Renal cortex interstitium (tissue), 15 donors: Measurements from ENCODE around the gene NFATC3. TPM values are rescaled to one million over a fixed set of nuclear protein-coding genes. Genes with fewer than 3 reads are reported as not detected.

Experiments
- DNase-seq, 11 donors: peaks; one replicate each; pipeline ENCODE4 v3.0.0-alpha.2; 2013; ENCODE audit warnings: low read depth in 9 of 11, low spot score in 4 of 11; ENCODE audit errors: extremely low read depth in 1 of 11
- long read RNA-seq, 16 experiments: transcript quantifications; one replicate each; lab custom pipeline, GENCODE V29; 2026
- polyA plus RNA-seq, 3 donors: library from polyadenylated mRNA; unstranded; fragments of 120-200 nt; gene quantifications; one replicate each; pipeline ENCODE4 v1.2.1, GENCODE V29; 2013; ENCODE audit not compliant: insufficient read length in 3 of 3

The NFATC3 gene
- polyA plus RNA-seq, result 10 to 100 TPM; 28.8 to 37.0 (median 35.7) TPM
- long read RNA-seq, donor 1, partial matches to known transcripts, result 0 of 1 reads
- long read RNA-seq, donor 1, other reads (novel, unspliced or antisense), result 0 of 1 reads
- long read RNA-seq, donor 2, full-length matches to known transcripts, result 3 of 3 reads
- long read RNA-seq, donor 2, partial matches to known transcripts, result 0 of 3 reads
- long read RNA-seq, donor 2, other reads (novel, unspliced or antisense), result 0 of 3 reads
- long read RNA-seq, donor 3, full-length matches to known transcripts, result 3 of 17 reads
- long read RNA-seq, donor 3, partial matches to known transcripts, result 14 of 17 reads
- long read RNA-seq, donor 3, other reads (novel, unspliced or antisense), result 0 of 17 reads
- long read RNA-seq, donor 4, partial matches to known transcripts, result 0 of 2 reads
- long read RNA-seq, donor 4, other reads (novel, unspliced or antisense), result 0 of 2 reads
- long read RNA-seq, donor 5, result 0 reads
- long read RNA-seq, donor 6, result 0 reads
- long read RNA-seq, donor 7, full-length matches to known transcripts, result 2 of 11 reads
- long read RNA-seq, donor 7, partial matches to known transcripts, result 9 of 11 reads
- long read RNA-seq, donor 7, other reads (novel, unspliced or antisense), result 0 of 11 reads
- long read RNA-seq, donor 8, result 0 reads
- long read RNA-seq, donor 9, full-length matches to known transcripts, result 3 of 3 reads
- long read RNA-seq, donor 9, partial matches to known transcripts, result 0 of 3 reads
- long read RNA-seq, donor 9, other reads (novel, unspliced or antisense), result 0 of 3 reads
- long read RNA-seq, donor 10, full-length matches to known transcripts, result 2 of 8 reads
- long read RNA-seq, donor 10, partial matches to known transcripts, result 6 of 8 reads
- long read RNA-seq, donor 10, other reads (novel, unspliced or antisense), result 0 of 8 reads
- long read RNA-seq, donor 11, full-length matches to known transcripts, result 6 of 13 reads
- long read RNA-seq, donor 11, partial matches to known transcripts, result 7 of 13 reads
- long read RNA-seq, donor 11, other reads (novel, unspliced or antisense), result 0 of 13 reads
- long read RNA-seq, donor 12, result 0 reads
- long read RNA-seq, donor 13, result 0 reads
- long read RNA-seq, donor 14, partial matches to known transcripts, result 0 of 1 reads
- long read RNA-seq, donor 14, other reads (novel, unspliced or antisense), result 0 of 1 reads
- long read RNA-seq, donor 15, full-length matches to known transcripts, result 1 of 1 reads
- long read RNA-seq, donor 15, partial matches to known transcripts, result 0 of 1 reads
- long read RNA-seq, donor 15, other reads (novel, unspliced or antisense), result 0 of 1 reads
- long read RNA-seq, donor 16, full-length matches to known transcripts, result 8 of 43 reads
- long read RNA-seq, donor 16, partial matches to known transcripts, result 35 of 43 reads
- long read RNA-seq, donor 16, other reads (novel, unspliced or antisense), result 0 of 43 reads

GRCh38 chr16:68085259-68086071, at the start of gene NFATC3:
Gene NFATC3 (plus strand): TSS chr16:68085370. CDS start chr16:68085682, 312 bp downstream.
- peak in 9 of 11 donors; percentile 31 to 97 (median 94) for DNase-seq

DNA sequence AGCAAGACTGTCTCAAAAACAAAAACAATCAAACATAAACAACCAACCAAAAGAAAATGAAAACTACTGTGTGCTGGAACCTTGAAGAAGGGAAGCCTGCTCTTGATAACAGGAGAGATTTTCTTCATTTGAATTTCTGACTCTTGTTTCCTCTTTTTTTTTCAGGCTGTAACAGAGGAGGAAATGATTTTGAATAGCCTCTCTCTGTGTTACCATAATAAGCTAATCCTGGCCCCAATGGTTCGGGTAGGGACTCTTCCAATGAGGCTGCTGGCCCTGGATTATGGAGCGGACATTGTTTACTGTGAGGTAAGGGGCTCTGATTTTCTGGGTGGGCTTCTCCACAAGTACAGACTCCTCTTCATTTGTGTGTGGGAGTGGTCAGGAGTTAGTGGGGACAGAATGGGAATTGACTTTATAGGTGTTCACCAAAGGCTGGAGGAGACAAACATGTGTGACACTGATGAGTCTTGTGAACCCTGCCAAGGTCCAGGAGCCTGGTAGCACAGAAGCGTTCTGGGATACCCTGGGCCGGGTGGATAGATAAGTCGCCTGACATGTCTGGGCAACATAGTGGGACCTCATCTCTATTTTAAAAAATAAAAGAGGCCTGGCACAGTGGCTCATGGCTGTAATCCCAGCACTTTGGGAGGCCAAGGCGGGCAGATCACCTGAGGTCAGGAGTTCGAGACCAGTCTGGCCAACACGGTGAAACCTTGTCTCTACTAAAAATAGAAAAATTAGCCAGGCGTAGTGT, 47.2 kb upstream of the NFATC3 start:
- no peak for DNase-seq

GRCh38 chr16:68040506-68041288, 44.5 kb upstream of the NFATC3 start:
- DNase-seq, result peak in 9 of 11 donors; percentile 30 to 54 (median 35)

DNA sequence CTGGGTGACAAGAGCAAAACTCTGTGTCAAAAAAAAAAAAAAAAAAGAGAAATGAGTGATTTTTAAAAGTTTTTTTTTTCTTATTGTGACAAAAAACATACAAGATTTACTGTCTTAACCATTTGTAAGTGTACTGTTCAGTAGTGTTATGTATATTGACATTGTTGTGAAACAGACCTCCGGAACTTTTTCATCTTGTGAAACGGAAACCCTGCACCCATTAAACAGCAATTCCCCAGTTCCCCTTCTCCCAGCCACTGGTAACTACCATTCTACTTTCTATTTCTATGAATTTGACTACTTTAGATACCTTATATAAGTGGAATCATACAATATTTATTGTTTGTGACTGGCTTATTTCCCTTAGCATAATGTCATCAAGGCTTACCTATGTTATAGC, 43.4 kb upstream of the NFATC3 start:
- no peak for DNase-seq

DNA sequence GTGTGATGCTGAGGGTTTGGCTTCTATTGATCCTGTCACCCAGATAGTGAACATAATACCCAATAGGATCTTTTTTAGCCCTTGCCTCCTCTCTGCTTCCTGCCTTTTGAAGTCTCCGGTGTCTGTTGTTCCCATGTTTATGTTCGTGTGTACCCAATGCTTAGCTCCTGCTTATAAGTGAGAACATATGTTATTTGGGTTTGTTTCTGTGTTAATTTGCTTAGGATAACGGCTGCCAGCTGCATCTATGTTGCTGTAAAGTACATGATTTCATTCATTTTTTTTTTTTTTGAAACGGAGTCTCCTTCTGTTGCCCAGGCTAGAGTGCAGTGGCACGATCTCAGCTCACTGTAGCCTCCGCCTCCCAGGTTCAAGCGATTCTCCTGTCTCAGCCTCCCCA, 39.1 kb upstream of the NFATC3 start:
- DNase-seq, result no peak

GRCh38 chr16:68047987-68048386, 37.2 kb upstream of the NFATC3 start:
- DNase-seq, result no peak

DNA sequence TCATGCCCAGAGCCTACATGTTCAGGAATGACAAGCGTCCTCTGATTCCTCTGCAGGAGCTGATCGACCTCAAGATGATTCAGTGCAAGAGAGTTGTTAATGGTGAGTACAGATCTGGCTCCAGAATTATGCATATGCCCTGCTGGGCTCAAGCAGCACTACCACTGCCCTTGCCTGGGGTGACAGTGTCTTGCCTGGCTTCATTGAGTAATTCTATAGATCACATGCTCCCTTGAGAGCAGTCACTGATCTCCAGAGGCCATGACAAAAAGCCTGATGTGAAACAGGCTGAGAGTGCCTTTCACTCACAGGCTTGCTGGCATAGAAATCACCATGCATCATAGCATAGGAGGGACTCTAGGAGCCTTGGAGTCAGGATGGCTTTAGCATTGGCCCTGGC, 35.7 kb upstream of the NFATC3 start:
- DNase-seq, result no peak

DNA sequence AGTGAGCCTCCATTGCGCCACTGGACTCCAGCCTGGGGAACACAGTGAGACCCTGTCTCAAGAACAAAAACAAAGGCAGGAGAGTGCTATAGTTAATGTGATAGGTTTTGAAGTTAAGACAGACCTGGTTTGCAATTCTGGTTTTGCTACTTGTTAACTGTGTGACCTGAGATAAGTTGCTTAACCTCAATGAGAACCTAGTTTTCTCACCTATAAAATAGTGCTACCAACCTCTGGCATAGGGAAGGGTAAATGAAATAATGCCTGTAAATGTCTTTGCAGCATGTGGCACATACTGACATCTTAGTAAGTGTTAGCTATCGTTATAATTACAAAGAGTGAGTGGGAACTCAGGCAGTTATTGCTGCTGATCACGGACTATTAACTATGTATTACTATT, 29.8 kb upstream of the NFATC3 start:
- DNase-seq, result no peak

DNA sequence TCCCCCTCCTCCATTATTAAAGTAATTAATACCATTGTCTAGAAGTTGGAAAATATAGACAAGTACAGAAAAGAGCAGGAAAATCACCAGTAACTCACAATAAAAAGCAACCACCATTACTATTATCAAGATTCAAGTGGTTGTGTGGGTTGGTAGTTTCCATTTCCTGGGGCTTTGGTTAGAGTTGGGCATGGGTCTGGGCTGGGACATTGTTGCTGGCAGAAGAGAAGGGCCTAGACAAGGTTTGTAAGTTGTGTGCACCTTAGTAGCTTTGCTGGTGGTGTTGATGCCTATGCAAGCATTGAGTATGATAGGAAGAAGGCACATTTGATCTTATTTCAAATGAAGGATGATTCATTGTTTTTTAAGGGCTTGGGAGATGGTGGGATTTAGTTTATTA, 25.4 kb upstream of the NFATC3 start:
- DNase-seq, result no peak

DNA sequence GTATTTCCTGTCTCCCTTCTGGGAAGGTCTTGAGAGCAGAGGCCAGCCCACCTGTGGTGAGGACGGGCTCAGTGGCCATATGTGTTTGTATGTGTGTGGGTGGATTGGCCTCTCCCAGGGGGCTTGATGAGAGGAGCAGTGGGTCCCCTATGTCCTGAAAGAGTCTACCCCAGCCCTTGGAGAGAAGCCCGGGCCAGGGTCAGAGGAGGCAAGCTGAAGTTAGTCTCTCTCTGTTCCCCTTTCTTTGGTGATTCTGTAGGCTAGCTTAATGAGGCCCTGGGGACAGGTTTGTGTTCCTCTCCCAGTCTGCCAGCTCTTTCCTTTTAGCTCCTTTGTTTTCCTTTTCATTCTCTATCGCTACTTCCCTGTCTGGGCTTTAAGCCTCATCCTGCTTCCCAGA, 23.8 kb upstream of the NFATC3 start:
- DNase-seq, result no peak

DNA sequence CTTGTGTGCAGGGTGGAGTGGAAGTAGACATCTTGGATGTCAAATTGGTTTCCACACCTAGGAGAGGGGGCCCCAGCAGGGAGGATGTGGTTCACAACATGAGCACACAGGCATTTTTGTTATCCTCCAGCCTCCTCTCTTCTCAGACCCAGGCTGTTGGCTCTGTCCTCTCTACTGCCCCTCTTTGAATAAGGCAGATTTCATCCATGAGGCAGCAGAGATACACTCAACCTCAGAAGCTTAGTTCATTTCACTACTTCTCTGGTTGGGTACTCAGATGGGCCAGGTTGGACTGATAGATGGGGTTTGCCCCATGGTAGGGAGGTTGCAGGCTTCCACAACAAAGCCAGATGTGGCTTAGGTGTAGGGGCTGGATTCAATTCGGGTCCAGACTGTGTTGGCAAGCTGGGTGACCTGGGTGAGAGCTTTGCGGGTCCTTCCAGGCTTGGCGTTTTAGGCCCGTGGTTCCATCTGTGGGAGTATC, 22.2 kb upstream of the NFATC3 start:
- DNase-seq, result no peak

DNA sequence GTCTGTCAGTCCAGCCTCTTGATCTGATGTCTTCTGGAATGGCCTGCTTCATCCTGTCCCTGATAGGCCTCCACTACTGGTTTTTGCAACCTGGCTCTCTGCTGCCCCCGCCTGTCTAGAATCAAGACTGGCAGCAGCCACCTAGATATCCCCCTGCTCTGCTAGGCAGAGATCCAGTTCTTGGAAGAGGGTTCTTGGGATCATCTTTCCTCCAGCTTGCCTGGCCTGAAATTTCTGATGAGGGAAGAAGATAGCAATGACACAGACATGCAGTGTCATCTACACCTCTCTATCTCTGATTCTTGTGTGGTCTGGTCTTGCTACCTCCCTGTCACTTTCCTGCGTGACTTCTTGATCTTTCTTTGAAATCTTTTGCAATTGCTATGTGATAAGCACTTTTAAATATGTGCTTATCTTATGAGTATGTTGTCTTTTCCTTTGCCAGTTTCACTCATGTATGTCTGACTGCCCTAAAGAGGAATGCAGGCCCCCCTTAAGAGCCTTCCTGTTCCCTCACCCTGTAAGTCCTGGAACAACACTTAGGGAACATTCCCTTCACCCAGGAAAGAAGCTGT, 20.3 kb upstream of the NFATC3 start:
- DNase-seq, result peak in 2 of 11 donors; percentile 21 to 38

GRCh38 chr16:68065716-68066305, 19.4 kb upstream of the NFATC3 start:
- no peak for DNase-seq

DNA sequence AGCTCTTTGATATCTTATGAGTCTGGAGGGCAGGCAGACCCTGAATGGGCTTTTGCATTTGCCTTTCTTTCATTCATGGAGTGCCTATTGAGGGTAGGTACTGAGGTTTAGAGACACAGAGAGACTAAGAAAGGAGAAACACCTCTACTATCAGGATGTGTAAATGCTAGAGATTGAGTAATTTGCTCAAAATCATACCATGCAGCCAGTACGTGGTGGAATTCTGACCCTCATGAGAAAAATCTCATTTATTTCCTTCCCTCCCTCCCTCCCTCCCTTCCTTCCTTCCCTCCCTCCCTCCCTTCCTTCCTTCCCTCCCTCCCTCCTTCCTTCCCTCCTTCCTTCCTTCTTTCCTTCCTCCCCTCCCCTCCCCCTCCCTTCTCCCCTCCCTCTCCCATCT, 18.4 kb upstream of the NFATC3 start:
- no peak for DNase-seq

GRCh38 chr16:68068926-68069325, 16.2 kb upstream of the NFATC3 start:
- no peak for DNase-seq
